NCI-H748 (cell line): ENCODE measurements around the gene USH1G.
"Not testable (repeated sequence)": the region's sequence is repeated elsewhere in the genome, so short reads cannot be mapped to it uniquely, and the experiment has no call there.

Experiments used
- DNase-seq: peaks from one replicate; lab custom pipeline; 2025; ENCODE audit not compliant: unreplicated experiment; lab: John Stamatoyannopoulos, UW

USH1G gene

GRCh38 chr17:74906214-74906793, 16.8 kb downstream of the USH1G start:
- DNase-seq = not testable (repeated sequence)

- no peak for DNase-seq
Measured at GRCh38 chr17:74904687-74905409, 18.2 kb downstream of the USH1G start.

GRCh38 chr17:74903671-74904070, 19.4 kb downstream of the USH1G start:
- no peak for DNase-seq

- DNase-seq = no peak
Measured at GRCh38 chr17:74903034-74903433, 20.0 kb downstream of the USH1G start.

GRCh38 chr17:74901353-74902135, 21.5 kb downstream of the USH1G start:
- DNase-seq = no peak

GRCh38 chr17:74900208-74900607, 22.8 kb downstream of the USH1G start:
- DNase-seq = no peak

- no peak for DNase-seq
Measured at GRCh38 chr17:74898376-74898946, 24.6 kb downstream of the USH1G start.

GRCh38 chr17:74893936-74894671, 29.0 kb downstream of the USH1G start:
- DNase-seq = no peak

GRCh38 chr17:74892974-74893911, 29.8 kb downstream of the USH1G start, which contains the start of gene FADS6:
FADS6 (minus strand) TSS chr17:74893633; CDS start chr17:74893595, 38 bp downstream.
- DNase-seq = peak; percentile 24

- DNase-seq = no peak
Measured at GRCh38 chr17:74892013-74892841, 30.8 kb downstream of the USH1G start.

GRCh38 chr17:74890554-74890953, 32.5 kb downstream of the USH1G start:
- DNase-seq = no peak

- no peak for DNase-seq
Measured at GRCh38 chr17:74888469-74888868, 34.6 kb downstream of the USH1G start.

GRCh38 chr17:74883241-74883745, 39.8 kb downstream of the USH1G start:
- DNase-seq = no peak

GRCh38 chr17:74882517-74883240, 40.4 kb downstream of the USH1G start:
- DNase-seq = no peak

GRCh38 chr17:74881073-74881472, 42.0 kb downstream of the USH1G start:
- no peak for DNase-seq

- DNase-seq = no peak
Measured at GRCh38 chr17:74879308-74879707, 43.7 kb downstream of the USH1G start.

GRCh38 chr17:74878658-74879057, 44.4 kb downstream of the USH1G start:
- DNase-seq = no peak
